HPDE6-E6E7 (cell line): ENCODE data around the gene NUDT7.
A peak's percentile ranks its signal among the peaks of the same experiment; 100 is the strongest.

Experiments used
- DNase-seq: peaks from one replicate; pipeline ENCODE4 v3.0.0; 2011; ENCODE audit warnings: missing footprints; ENCODE audit errors: extremely low spot score

The NUDT7 gene

GRCh38 chr16:77780378-77780837 is 58.1 kb downstream of the NUDT7 start:
- peak; percentile 43 for DNase-seq

- no peak for DNase-seq
These were observed 58.8 kb downstream of the NUDT7 start for GRCh38 chr16:77781091-77781490.

GRCh38 chr16:77782694-77783093 is 60.4 kb downstream of the NUDT7 start:
- no peak for DNase-seq

GRCh38 chr16:77784441-77785372 is 62.4 kb downstream of the NUDT7 start:
- no peak for DNase-seq

GRCh38 chr16:77785373-77785764 is 63.1 kb downstream of the NUDT7 start:
- no peak for DNase-seq

- DNase-seq, result no peak
These were observed 64.0 kb downstream of the NUDT7 start for GRCh38 chr16:77786186-77786847.

- DNase-seq, result no peak
These were observed 65.1 kb downstream of the NUDT7 start for GRCh38 chr16:77787452-77787851.

GRCh38 chr16:77788181-77789084 is 66.1 kb downstream of the NUDT7 start, which contains the start of gene VAT1L:
Gene VAT1L (plus strand): TSS chr16:77788564. CDS start chr16:77788683, 119 bp downstream.
- no peak for DNase-seq

- DNase-seq, result no peak
These were observed 67.0 kb downstream of the NUDT7 start for GRCh38 chr16:77789085-77790008.

GRCh38 chr16:77790009-77790372 is 67.7 kb downstream of the NUDT7 start:
- no peak for DNase-seq

GRCh38 chr16:77790912-77791311 is 68.6 kb downstream of the NUDT7 start:
- DNase-seq, result no peak
